Measurements from ENCODE around the gene TNRC6B. TPM values are rescaled to one million over a fixed set of nuclear protein-coding genes. Genes with fewer than 3 reads are reported as not detected.
A peak's percentile ranks its signal among the peaks of the same experiment; 100 is the strongest.

TNRC6B gene
- total and polyA plus RNA-seq, 8 donors: 13.7 to 40.7 (median 15.7) TPM

GRCh38 chr22:40265783-40266182, 88.1 kb downstream of the TNRC6B start:
- Histone ChIP-seq H3K4me1 (peaks cover 0 to 27% of the 10 kb centered on the region in 2 donors), H3K9me3 (no peaks in the 10 kb centered on the region), H3K27me3 (no peaks in the 10 kb centered on the region), H3K4me3 (no peak overlapping the region), H3K36me3 (peaks cover 3 to 66% of the 10 kb centered on the region in 2 donors), H3K27ac (peak overlapping the region in 1 of 2 donors; percentile 53)
- intact Hi-C loops (cut with DNase I): no loop called here
- TF ChIP-seq CTCF (IDR thresholded peaks at IDR 0.05): no peak
- ATAC-seq: peak; percentile 47
- DNase-seq: no peak

- Histone ChIP-seq H3K9me3 (no peaks in the 10 kb centered on the region), H3K27me3 (no peaks in the 10 kb centered on the region), H3K4me3 (no peak overlapping the region), H3K27ac (no peak overlapping the region), H3K4me1 (peaks cover 0 to 20% of the 10 kb centered on the region in 2 donors), H3K36me3 (peaks cover 2 to 64% of the 10 kb centered on the region in 2 donors)
- ATAC-seq (no peak), DNase-seq (no peak)
- TF ChIP-seq CTCF (IDR thresholded peaks at IDR 0.05): no peak
- intact Hi-C loops (cut with DNase I): no loop called here
Measured at GRCh38 chr22:40270031-40270430, 92.3 kb downstream of the TNRC6B start.

- H3K4me3 ChIP-seq: no peak overlapping the region
- H3K9me3 ChIP-seq: no peaks in the 10 kb centered on the region
- no peak for ATAC-seq
- H3K27ac ChIP-seq: no peak overlapping the region
- peaks cover 0 to 59% of the 10 kb centered on the region in 2 donors for H3K36me3 ChIP-seq
- no peak for TF ChIP-seq CTCF (IDR thresholded peaks at IDR 0.05)
- no peaks in the 10 kb centered on the region for H3K27me3 ChIP-seq
- H3K4me1 ChIP-seq: peaks cover under 1 to 20% of the 10 kb centered on the region in 2 donors
- no peak for DNase-seq
- intact Hi-C loops (cut with DNase I): no loop called here
Measured at GRCh38 chr22:40270748-40271373, 93.1 kb downstream of the TNRC6B start.

- no peak overlapping the region for H3K27ac ChIP-seq
- no peak overlapping the region for H3K4me3 ChIP-seq
- no peaks in the 10 kb centered on the region for H3K9me3 ChIP-seq
- intact Hi-C loops (cut with DNase I): no loop called here
- H3K4me1 ChIP-seq: peaks cover 7 to 20% of the 10 kb centered on the region in 2 donors
- no peak for DNase-seq
- ATAC-seq: no peak
- H3K27me3 ChIP-seq: no peaks in the 10 kb centered on the region
- no peak for TF ChIP-seq CTCF (IDR thresholded peaks at IDR 0.05)
- peaks cover 0 to 53% of the 10 kb centered on the region in 2 donors for H3K36me3 ChIP-seq
Measured at GRCh38 chr22:40271440-40271839, 93.7 kb downstream of the TNRC6B start.

- ATAC-seq: no peak
- intact Hi-C loops (cut with DNase I): no loop called here
- H3K9me3 ChIP-seq: no peaks in the 10 kb centered on the region
Measured at GRCh38 chr22:40273319-40273718, 95.6 kb downstream of the TNRC6B start.

More at GRCh38 chr22:40273319-40273718, 95.6 kb downstream of the TNRC6B start:
- no peak for TF ChIP-seq CTCF (IDR thresholded peaks at IDR 0.05)
- peaks cover 7 to 28% of the 10 kb centered on the region in 2 donors for H3K4me1 ChIP-seq
- peaks cover 0 to 39% of the 10 kb centered on the region in 2 donors for H3K36me3 ChIP-seq
- H3K27ac ChIP-seq: peak overlapping the region in 1 of 2 donors; percentile 28
- H3K4me3 ChIP-seq: no peak overlapping the region
- no peak for DNase-seq
- H3K27me3 ChIP-seq: no peaks in the 10 kb centered on the region
